ENCODE measurements around the gene KIF21A.
"Not testable (repeated sequence)": the region's sequence is repeated elsewhere in the genome, so short reads cannot be mapped to it uniquely, and the experiment has no call there.

The KIF21A gene, protein sequence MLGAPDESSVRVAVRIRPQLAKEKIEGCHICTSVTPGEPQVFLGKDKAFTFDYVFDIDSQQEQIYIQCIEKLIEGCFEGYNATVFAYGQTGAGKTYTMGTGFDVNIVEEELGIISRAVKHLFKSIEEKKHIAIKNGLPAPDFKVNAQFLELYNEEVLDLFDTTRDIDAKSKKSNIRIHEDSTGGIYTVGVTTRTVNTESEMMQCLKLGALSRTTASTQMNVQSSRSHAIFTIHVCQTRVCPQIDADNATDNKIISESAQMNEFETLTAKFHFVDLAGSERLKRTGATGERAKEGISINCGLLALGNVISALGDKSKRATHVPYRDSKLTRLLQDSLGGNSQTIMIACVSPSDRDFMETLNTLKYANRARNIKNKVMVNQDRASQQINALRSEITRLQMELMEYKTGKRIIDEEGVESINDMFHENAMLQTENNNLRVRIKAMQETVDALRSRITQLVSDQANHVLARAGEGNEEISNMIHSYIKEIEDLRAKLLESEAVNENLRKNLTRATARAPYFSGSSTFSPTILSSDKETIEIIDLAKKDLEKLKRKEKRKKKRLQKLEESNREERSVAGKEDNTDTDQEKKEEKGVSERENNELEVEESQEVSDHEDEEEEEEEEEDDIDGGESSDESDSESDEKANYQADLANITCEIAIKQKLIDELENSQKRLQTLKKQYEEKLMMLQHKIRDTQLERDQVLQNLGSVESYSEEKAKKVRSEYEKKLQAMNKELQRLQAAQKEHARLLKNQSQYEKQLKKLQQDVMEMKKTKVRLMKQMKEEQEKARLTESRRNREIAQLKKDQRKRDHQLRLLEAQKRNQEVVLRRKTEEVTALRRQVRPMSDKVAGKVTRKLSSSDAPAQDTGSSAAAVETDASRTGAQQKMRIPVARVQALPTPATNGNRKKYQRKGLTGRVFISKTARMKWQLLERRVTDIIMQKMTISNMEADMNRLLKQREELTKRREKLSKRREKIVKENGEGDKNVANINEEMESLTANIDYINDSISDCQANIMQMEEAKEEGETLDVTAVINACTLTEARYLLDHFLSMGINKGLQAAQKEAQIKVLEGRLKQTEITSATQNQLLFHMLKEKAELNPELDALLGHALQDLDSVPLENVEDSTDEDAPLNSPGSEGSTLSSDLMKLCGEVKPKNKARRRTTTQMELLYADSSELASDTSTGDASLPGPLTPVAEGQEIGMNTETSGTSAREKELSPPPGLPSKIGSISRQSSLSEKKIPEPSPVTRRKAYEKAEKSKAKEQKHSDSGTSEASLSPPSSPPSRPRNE (N-terminal part only)

DNA sequence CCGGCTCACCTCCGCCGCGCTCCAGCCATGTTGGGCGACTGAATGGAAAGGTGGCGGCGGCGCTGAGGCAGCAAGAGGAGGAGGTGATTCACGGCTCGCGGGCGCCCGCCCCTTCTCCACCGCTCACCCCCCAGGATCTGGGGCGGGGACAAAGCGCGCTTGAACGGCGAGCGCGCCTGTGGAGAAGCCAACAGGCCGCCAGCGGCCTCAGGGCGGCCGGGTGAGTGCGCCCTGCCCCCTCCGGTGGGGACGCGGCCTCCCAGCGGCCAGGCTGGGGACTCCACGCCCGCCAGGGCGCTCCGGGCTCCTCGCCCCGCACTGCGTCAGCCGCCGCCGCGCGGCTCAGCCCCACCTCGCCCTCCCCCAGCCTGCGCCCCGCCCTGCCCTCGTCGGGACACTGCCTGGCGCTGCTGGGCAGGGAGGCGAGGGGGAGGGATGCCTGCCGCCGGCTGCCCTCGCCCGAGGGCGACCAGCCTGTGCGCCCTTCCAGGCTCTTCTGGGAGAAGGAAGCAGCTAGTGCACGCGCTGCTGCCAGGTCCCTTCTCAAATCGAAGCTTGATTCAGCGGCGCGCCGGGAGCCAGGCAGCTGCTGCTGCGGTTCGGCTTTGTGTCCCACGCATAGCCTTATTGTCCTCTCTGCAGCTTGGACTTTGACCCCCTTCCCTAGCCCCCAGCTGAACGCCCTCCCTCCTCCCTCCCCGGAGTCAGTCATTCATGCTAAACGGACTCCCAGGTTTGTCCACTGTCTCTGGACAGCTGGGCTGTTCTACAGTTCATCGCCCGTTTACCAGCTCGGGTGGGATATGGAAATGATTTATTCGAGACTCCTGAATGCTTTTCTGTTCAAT, at the start of gene KIF21A:
TSS of gene KIF21A (minus strand) at position 40 of the 848 bp plus-strand sequence. CDS start 150 bp downstream, outside the sequence.
- DNase-seq = peak; percentile 84

DNA sequence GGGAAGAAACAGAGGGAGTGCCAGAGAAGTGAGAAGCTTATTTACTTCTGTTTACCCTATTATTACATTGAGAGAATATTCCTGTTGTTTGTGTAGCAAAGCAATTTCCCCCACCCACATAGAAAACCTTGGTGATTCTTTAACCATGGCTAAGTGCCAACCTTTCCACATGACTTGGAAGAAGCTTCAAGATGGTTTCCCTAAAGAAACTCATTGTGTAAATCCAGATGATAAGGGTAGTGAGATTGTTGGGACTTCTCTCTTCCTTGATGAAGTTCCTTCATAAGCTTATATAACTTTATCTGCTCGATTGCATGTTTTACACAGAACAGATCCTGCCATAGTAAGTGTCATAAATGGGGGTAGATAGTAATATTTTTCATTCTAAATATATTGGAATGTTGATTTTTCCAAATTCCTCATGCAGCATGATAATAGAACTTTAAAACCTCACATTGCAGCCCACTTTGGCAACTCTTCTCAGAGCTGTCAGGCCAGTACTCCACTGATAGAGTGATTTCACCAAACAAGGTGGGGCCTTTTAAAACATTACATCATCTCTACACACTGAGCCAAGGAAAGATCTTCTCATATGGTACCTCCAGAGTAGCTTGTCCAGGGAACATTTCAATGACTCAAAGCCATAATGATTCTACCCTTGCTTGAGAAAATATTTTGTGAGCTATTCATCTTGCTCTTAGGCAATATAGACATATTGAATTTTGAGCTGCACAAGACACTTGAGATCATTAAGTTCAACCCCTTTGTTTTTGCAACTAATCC, 47.8 kb upstream of the KIF21A start:
- DNase-seq = no peak

DNA sequence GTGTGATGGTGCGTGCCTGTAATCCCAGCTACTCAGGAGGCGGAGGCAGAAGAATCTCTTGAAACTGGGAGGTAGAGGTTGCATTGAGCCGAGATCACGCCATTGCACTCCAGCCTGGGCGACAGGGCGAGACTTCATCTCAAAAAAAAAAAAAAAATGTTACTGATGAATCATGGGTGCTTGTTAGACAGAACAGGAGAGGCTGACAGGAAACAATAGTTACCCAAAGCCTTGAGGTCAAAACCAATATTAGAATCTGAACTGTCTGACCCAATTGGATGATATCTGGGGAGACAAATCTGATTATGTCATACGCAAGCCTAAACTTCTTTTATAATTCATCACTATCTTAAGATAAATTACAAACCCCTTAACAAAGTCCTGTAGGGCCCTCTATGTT, 40.7 kb upstream of the KIF21A start:
- DNase-seq = no peak

DNA sequence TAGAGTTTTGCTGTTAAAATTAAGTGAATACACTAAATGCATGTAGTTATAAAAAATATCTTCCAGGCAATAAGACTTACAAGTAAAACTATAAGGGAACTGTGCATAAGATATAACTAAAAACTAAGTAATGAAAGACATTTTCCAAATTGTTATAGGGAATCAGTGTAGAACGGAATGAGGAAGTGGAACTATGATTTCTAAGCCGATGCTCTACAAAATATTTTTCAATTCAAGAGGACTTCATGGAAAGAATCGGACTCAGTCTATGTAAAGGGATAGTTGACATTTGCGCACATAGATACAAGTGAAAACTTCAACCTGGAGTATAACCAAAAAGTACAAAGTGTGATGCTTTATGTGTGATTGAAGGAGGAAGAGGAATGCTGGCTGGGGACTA, 40.1 kb upstream of the KIF21A start:
- no peak for DNase-seq

DNA sequence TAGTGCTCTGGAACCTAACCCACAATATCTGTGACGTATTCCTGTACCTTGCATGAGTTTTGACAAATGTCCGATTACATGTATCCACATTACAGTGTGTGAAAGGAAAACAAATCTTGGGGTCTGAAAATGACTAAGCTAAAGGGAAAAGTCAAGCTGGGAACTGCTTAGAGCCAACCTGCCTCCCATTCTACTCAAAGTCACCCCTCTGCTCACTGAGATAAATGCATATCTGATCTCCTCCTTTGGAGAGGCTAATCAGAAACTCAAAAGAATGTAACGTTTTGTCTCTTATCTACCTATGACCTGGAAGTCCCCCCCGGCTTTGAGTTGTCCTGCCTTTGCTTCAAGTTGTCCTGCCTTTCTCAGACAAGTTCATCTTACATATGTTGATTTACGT, 34.0 kb upstream of the KIF21A start:
- no peak for DNase-seq

DNA sequence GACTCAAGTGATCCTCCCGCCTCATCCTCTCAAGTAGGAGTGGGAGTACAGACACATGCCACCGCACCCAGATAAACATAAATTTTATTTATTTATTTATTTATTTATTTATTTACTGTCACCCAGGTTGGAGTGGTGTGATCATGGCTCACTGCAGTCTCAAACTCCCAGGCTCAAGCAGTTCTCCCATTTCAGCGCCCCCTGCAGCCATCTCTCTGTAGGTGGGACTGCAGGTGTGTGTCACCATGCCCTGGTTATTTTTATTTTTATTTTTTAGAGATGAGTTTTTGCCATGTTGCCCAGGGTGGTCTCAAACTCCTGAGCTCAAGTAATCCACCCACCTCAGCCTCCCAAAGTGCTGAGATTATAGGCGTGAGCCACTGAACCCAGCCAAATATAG, 33.2 kb upstream of the KIF21A start:
- no peak for DNase-seq

DNA sequence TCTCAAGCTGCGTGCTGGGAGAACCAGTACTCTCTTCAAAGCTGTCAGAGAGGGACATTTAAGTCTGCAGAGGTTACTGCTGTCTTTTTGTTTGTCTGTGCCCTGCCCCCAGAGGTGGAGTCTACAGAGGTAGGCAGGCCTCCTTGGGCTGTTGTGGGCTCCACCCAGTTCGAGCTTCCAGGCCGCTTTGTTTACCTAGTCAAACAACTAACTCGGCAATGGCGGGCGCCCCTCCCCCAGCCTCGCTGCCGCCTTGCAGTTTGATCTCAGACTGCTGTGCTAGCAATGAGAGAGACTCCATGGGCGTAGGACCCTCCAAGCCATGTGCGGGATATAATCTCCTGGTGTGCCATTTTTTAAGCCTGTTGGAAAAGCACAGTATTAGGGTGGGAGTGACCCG, 32.2 kb upstream of the KIF21A start:
- DNase-seq = not testable (repeated sequence)

DNA sequence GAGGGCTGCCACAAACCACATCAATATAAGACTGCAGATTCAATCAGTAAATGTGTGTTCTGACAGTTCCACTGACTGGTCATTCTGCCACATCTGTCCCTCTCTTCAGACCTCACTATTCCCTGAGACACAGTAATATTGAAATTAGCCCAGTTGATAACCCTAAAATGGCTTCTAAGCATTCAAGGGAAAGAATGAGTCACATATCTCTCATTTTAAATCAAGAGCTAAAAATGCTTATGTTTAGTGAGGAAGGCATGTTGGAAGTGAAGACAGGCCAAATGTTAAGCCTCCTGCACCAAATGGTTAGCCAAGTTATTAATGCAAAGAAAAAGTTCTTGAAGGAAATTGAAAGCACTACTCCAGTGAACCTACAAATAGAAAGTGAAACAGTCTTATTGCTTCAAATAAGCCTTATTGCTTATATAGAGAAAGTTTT, 24.5 kb upstream of the KIF21A start:
- DNase-seq = no peak

DNA sequence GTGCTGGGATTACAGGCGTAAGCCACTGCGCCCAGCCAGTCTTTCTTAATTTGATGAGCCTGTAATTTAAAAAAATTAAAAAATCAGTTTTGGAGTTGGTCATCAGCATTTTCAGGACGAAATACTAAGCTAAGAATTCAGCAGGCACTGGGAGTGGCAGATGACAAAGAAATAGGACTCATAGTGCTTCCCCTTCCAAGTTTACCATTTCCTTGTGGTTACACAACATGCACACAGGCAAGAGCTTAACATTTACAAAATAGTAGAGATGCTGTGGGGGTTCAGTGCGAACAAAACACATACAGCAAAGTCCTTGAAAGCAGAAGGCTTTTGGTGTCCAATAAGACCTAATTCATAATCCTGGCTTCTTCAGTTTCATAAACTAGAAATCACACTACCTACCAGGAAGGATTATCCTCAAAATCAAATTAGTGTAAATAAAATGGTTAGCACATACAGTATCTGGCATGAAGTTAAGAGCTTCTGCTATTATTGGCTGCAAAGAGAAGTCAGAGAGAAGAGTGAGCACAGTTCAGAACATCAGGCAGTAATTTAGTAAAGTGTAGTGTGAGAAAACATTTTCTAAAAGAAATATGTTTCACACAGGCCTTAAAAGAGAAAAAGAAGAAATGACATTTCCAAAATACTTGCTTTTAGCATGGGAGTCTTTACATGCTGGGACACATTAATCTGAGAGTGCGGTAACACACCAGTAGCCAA, 22.2 kb upstream of the KIF21A start:
- no peak for DNase-seq

DNA sequence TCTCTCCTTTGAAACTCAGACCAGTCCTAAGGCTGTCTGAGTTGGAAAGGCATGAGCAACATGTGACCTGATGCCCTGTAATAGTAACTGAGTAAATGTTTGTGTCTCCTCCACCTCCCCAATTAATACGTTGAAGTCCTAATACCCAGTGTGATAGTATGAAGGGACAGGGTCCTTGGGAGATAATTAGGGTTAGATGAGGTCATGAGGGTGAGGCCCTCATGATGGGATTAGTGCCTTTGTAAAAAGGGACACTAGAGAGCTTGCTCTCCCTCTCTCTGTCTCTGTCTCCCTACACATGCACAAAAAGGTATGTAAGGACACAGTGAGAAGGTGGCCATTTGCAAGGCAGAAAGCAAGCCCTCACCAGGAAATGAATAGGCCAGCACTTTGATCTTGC, 18.1 kb upstream of the KIF21A start:
- no peak for DNase-seq

DNA sequence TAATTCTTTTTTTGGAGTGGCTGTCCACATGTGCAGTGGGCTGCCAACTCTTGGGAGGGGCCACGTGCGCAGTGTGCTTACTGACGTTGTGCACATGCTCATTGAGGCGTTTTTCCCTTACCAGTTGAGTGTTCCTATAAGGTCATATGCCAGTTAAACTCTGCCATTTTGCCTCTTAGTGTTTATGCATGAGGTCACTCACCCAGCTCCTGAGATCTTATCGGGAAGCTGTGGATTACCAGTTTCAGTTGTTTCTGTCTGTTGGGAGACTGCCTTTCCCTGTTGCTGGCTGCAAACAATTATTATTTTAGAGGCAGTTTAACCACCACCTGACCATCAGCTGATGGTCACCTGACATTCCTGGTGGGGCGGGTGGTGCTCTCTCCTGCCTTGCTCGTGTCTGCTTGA, 16.1 kb upstream of the KIF21A start:
- DNase-seq = no peak

DNA sequence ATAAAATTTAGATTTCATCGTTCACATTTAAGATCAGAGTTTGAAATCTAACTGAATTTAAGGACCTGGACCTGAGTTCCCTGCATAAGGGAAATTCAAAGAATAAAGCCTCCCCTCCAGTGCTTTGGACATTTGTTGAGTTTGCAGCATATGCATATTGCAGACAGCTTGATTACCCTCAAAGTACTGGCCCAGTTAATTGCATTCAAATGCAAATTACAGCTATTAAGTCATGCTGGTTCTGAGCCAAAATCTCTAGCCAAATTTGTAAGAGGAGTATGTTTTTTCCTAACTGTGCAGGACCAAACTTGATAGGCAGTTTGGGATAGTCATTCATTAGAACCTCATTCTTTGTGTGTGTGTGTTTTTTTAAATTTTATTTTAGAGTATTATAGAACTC, 9.1 kb upstream of the KIF21A start:
- no peak for DNase-seq

DNA sequence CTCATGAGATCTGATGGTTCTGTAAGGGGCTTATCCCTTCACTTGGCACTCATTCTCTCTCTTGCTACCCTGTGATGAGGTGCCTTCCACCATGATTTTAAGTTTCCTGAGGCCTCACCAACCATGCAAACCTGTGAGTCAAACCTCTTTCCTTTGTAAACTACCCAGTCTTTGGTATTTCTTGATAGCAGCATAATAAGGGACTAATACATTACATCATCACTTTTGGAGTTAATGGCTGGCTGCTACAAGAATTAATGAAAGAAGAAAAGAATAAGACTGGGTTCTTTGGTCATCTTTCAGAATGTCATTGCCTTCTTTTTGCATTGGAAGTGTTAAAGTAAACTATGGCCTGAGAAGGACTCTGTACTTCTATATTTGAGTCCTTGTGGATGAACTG, 5.1 kb upstream of the KIF21A start:
- DNase-seq = no peak

DNA sequence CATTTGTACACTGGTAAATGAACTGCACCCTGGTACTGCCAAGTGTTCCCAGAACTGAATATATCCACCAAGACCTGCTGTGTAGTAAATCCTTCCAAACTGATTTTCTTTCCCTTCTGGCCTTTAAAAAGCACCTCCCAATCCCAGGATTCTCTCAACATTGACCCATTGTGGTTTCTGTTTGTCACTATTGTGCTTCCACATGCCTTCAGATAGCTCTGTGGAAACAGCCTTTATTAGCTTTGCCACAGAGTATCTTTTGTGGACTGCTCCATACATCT, 949 bp upstream of the KIF21A start:
- DNase-seq = no peak

DNA sequence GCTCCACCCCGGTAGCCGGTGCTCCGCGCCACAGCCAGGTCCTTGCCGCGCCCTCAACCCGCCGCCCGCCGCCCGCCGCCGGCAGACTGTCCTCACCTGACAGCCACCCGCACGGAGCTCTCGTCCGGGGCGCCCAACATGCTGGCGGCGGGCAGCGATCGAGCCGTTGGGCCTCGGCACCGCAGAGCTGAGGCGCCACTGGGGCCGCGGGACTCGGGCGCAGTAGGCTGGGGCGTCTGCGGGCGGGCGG, 164 bp downstream of the KIF21A start:
- no peak for DNase-seq

DNA sequence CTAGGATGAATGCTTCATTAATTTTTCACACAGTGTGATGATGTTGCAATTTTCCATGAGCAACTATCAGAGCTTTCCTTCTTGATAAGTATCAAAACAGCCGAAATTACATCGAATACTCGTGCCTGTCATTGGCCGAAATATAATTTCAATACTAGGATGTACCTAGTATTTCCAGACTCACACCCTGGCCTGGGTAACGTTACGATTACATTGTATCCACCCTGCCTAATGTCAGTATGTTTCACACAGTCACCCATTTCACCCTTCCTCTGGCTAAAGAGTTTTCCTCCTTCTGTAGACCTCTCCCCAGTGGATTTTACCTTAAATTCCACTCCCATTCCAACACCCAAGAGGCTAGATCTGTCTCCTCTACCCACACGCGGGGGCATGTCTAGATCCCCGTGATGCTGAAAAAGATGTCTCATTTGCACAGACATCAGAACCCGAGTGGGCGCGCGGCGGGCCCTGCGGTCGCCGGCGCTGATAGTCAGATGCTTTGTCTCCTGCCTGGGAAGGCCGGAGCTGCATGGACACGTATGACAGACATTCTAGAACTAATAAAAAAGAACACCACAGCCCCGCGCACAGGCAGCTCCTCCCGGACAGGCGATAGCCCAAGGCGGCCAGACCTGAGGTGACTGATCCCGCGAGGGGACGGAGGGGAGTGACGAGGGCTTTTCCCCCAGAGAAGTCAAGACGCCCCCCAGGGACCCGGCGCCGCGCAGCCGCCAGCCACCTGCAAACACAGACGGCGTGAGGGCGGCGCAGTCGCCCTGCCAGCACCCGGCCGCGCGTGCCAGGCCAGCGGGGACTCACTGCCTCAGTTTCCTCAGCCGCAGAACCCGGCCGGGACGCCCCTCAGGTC, 723 bp downstream of the KIF21A start:
- DNase-seq = peak; percentile 31

DNA sequence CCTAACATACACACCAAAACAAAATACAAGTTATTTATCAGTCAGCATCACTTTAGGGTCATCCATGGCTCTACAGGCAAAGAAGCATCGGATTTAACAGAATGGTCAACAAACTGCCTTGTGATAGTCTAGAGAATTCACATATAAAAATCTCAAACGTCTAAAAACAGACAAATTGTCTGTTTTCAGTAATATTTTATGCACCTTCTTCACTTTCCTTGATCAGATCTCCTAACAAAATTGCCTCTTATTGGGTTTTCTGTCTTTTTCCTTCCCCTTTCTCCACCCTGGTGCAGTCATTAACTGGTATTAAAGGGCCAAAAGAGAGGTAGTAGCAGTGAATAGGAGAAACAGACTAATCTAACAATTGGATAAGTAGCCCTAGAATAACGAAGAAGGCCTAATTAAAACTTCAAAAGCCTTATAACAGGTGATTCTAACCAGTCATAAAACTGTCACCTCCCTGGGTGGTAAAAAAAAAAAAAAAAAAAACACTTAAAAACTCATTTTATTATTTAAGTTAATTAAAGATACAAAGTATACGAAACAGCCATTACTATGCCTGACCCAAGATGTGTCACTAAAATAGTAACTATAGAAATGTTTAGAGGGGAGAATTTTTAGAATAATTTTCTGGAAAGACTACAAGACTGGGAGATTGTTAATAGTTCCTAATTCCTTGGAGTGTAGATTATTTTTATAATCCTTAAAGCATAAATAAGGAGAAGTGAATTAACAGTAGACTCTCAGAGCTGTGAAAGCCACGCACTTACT, 1.5 kb downstream of the KIF21A start:
- no peak for DNase-seq

DNA sequence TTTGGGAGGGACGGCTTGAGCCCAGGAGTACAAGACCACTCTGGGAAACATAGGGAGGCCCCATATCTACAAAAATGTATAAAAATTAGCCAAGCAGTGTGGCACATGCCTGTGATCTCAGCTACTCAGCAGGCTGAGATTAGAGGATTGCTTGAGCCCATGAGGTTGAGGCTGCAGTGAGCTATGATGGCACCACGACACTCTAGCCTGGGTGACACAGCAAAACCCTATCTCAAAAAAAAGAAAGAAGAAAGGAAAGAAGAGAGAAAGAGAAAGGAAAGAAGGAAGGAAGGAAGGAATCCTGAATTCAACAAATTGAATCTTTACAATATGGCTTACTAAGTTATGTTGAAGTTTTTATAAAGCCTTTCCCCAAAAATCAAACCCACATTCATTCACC, 2.1 kb downstream of the KIF21A start:
- no peak for DNase-seq

DNA sequence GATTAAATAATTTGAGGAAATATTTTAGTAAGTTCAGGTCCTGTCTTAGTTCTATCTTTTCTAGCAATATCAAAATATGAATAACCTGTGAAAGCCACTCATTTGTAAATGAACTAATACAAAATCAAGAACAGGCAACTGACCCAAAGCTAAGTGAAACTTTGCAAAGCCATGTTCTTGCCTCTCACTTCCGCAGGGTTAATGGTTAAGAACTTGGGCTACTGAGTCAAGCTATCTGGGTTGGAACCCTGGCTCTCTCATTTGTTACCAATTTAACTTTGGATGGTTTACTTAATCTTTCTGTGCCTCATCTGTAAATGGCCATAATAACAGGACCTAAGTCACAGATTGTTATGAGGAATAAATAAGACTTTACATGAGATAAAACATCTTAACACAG, 2.8 kb downstream of the KIF21A start:
- no peak for DNase-seq

All from inflammatory macrophage treated with lipopolysaccharide for 4 hours (primary cell).